Type B pancreatic cell (in vitro differentiated cells): Measurements from ENCODE around the gene JMJD4. TPM values are rescaled to one million over a fixed set of nuclear protein-coding genes. Genes with fewer than 3 reads are reported as not detected.

Experiments
- DNase-seq: peaks from one replicate; pipeline ENCODE4 v3.0.0; 2021; ENCODE audit warnings: mixed read lengths; ENCODE audit not compliant: unreplicated experiment; ENCODE audit errors: extremely low spot score
- H3K27ac Mint-ChIP-seq: 2 replicates; pipeline ENCODE4 v1.8.0; 2021; ENCODE audit warnings: mild to moderate bottlenecking, mixed read lengths
- H3K27me3 Mint-ChIP-seq: 2 replicates; pipeline ENCODE4 v1.8.0; 2021; ENCODE audit warnings: mixed read lengths
- H3K36me3 Mint-ChIP-seq: 2 replicates; pipeline ENCODE4 v1.8.0; 2021; ENCODE audit warnings: mixed read lengths
- H3K4me1 Mint-ChIP-seq: one replicate; pipeline ENCODE4 v1.8.0; 2021; ENCODE audit warnings: mixed read lengths; ENCODE audit not compliant: unreplicated experiment
- H3K4me3 Mint-ChIP-seq: 2 replicates; pipeline ENCODE4 v1.8.0; 2021; ENCODE audit warnings: mild to moderate bottlenecking, mixed read lengths
- H3K9me3 Mint-ChIP-seq: 2 replicates; pipeline ENCODE4 v1.8.0; 2021; ENCODE audit warnings: mixed read lengths
- CTCF ChIP-seq: fragments of 200-600 bp; sonication (generic); conservative IDR thresholded peaks from 2 replicates; pipeline ENCODE4 v1.5.0; 2021; ENCODE audit warnings: antibody characterized with exemption, mild to moderate bottlenecking
- total RNA-seq: library from RNA; stranded (reverse); gene quantifications from 2 replicates; pipeline ENCODE4 v1.2.1, GENCODE V29; 2021; ENCODE audit warnings: low replicate concordance

JMJD4 gene
- total RNA-seq, 1 donor from 2014 or later: 23.5 TPM

DNA sequence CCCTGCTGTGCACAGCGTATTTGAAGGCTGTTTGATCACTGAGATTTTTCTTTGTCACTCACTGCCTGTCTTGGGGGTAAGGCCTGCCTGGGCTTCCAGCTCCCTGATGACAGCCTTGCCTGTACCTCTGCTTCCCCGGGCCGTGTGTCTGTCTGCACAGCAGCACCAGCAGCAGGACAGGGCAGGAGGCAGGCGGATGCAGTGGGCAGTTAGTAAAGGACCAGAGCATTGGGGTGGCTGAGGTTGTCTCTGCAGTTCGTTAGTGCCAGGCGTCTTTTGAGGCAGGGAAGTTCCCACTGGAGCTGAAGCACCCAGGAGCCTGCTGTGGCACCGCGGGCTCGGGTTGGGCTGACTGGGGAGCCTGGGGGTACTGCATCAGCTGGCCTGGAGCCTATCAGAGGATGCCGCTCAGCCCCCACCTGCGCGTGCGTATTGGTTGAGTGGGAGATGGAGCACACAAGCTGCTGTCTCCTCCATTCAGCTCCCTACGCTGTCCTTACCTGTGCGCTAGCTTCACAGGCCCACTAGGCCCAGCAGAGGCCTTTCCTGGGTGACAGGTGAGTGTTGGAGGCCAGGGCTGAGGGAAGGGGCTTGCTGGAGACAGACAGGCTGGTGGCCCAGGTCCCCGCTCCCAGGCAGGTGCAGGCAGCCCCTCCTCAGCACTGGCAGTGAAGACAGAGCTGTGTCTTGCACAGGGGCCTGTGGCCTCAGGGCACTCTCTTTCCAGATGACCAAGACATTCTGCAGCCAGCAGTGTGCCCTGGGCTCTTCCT is 28.3 kb upstream of the JMJD4 start:
- DNase-seq: no peak
- Mint-ChIP-seq H3K9me3 (no peaks in the 10 kb centered on the region), H3K27ac (peak overlapping the region; percentile 82), H3K36me3 (peaks cover 19% of the 10 kb centered on the region), H3K4me3 (no peak overlapping the region), H3K4me1 (no peaks in the 10 kb centered on the region), H3K27me3 (peaks cover 4% of the 10 kb centered on the region)
- no peak for TF ChIP-seq CTCF

DNA sequence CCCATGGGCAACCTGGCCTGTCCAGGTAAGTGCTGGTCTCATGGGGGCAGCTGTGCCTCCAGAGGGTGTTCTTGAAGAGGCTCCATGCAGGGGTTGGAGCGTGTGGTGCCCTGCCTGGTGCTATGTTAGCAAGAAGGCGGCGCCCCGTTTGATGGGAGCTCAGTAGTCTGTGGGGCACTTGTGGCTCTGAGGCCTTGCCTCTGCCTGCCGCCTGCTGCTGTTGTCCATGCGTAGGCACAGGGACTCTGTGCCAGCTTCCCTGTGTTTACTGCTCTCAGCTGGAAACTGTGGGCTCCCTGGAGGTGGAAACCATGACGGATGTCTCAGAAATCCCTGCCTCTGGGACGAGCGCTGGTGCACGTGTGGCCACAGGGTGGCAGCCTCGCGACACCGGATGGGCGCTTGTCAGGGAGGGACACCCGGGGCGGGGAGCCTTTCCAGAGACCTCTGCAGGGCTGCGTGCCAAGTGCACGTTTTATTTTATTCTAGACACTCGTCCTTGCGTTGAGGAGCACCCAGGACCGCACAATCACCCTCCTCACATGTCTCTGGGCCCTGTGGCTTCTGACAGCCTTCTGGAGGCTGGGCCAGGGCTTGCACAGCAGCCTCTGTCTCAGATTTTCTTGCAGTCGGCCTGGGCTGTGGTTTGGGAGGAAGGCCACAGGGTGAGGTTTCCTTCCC is 27.3 kb upstream of the JMJD4 start:
- peak; percentile 91 for DNase-seq
- Mint-ChIP-seq H3K27me3 (peaks cover 4% of the 10 kb centered on the region), H3K36me3 (peaks cover 18% of the 10 kb centered on the region), H3K4me1 (no peaks in the 10 kb centered on the region), H3K4me3 (no peak overlapping the region), H3K27ac (no peak overlapping the region), H3K9me3 (no peaks in the 10 kb centered on the region)
- TF ChIP-seq CTCF: peak; percentile 94

DNA sequence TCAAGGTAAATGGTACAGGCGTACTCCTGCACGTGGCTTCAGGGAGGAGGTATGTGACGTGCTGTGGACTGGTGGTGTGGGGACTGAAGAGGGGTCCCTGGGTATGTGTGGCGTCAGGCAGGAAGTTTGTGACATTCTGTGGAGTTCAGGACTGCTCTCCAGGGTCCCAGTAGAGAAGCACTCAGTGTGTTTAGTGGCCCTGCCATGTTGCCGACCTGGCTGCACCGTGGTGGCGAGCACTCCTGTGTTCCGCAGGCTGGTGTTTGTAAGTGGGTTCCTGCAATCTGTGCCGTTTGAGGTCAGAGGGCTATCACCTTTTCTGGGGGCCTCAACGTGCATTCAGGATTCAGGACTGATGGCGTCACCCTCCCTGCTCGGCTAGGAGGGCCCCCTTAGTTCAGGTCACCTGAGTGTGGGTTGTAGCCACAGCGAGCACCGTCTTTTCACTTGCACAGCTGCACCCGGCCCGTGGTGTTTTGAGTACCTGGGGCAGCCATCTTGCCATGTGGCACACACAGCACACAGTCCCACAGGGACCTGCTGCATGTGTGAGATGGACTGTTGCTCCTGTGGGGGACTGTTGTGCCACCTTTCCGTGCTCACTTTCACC is 26.6 kb upstream of the JMJD4 start:
- H3K36me3 Mint-ChIP-seq: peaks cover 14% of the 10 kb centered on the region
- no peaks in the 10 kb centered on the region for H3K9me3 Mint-ChIP-seq
- no peak for DNase-seq
- no peak overlapping the region for H3K27ac Mint-ChIP-seq
- H3K4me3 Mint-ChIP-seq: no peak overlapping the region
- no peak for TF ChIP-seq CTCF
- peaks cover 4% of the 10 kb centered on the region for H3K27me3 Mint-ChIP-seq
- no peaks in the 10 kb centered on the region for H3K4me1 Mint-ChIP-seq

DNA sequence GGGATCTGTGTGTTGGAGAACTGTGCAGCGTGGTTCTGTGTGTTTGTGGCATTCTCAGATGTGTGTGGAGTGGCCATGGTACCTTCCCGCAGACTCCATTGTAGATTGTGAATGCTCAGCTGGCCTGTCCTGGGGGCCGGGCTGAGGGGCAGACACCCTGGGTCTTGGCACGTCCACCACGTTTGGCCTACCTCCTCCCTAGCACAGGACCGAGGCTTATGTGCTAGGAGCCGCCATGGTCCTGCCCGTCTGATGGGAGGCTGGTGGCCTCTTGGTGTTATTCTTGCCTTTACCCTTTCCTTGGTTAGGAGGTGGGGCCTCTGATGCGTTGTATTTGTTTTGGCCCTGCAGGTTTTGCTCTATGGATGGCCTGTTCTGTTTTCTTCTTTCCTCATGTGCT is 25.3 kb upstream of the JMJD4 start:
- H3K36me3 Mint-ChIP-seq: peaks cover 14% of the 10 kb centered on the region
- peaks cover 4% of the 10 kb centered on the region for H3K27me3 Mint-ChIP-seq
- H3K9me3 Mint-ChIP-seq: no peaks in the 10 kb centered on the region
- H3K27ac Mint-ChIP-seq: no peak overlapping the region
- no peak for DNase-seq
- no peak for TF ChIP-seq CTCF
- H3K4me3 Mint-ChIP-seq: no peak overlapping the region
- no peaks in the 10 kb centered on the region for H3K4me1 Mint-ChIP-seq

- Mint-ChIP-seq H3K27me3 (peaks cover 4% of the 10 kb centered on the region), H3K27ac (no peak overlapping the region), H3K9me3 (no peaks in the 10 kb centered on the region), H3K4me3 (no peak overlapping the region), H3K36me3 (peaks cover 14% of the 10 kb centered on the region), H3K4me1 (no peaks in the 10 kb centered on the region)
- no peak for TF ChIP-seq CTCF
- DNase-seq: no peak
Observed at GRCh38 chr1:227759341-227760300, 24.5 kb upstream of the JMJD4 start.
